HG03520 (cell line): Measurements from ENCODE around the gene COQ10B.
"Not testable (repeated sequence)": the region's sequence is repeated elsewhere in the genome, so short reads cannot be mapped to it uniquely, and the experiment has no call there.

ENCODE experiments used
- ATAC-seq: cut with Tn5 transposase; IDR thresholded peaks from one replicate; pipeline ENCODE4 v1.9.1; 2021; ENCODE audit warnings: mild to moderate bottlenecking, moderate library complexity; ENCODE audit not compliant: unreplicated experiment

The COQ10B gene

DNA sequence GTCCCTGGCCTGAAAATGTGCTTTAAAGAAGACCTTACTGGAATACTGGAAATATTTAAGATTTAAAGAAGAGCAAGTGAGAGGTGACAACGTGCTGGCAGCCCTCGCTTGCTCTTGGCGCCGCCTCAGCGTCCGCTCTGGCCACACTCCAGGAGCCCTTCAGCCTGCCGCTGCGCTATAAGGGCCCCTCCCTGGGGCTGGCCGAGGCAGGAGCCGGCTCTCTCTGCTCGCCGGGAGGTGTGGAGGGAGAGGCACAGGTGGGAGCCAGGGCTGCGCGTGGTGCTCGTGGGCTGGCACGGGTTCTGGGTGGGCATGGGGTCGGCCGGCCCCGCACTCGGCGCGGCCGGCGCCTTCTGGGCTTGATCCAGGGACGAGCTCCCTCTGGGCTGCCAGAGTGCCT lies 2.9 kb upstream of the COQ10B start:
- no peak for ATAC-seq

DNA sequence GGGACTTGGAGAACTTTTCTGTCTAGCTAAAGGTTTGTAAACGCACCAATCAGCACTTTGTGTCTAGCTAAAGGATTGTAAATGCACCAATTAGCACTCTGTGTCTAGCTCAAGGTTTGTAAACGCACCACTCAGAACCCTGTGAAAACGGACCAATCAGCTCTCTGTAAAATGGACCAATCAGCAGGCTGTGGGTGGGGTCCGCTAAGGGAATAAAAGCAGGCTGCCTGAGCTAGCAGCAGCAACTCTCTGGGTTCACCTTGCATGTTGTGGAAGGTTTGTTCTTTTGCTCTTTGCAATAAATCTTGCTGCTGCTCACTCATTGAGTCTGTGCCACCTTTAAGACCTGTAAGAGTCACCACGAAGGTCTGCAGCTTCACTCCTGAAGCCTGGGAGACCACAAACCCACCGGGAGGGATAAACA lies 2.4 kb upstream of the COQ10B start:
- not testable (repeated sequence) for ATAC-seq

DNA sequence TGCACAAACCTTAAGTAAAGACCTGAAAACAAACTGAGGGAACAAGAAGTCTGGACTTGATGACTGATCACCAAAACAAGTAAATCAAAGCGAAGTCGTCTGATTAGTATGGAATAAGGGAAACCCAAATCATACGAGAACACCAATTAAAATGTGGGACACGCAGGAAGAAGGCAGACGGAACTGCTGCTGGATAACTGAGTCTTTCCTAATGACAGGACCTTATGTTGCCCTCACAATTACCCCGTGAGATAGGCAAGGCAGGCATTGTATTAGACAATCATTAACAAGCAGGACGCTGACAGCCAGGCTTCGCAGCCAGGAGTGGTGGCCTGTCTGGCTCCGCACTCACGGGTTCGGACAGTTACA lies 614 bp upstream of the COQ10B start:
- no peak for ATAC-seq

DNA sequence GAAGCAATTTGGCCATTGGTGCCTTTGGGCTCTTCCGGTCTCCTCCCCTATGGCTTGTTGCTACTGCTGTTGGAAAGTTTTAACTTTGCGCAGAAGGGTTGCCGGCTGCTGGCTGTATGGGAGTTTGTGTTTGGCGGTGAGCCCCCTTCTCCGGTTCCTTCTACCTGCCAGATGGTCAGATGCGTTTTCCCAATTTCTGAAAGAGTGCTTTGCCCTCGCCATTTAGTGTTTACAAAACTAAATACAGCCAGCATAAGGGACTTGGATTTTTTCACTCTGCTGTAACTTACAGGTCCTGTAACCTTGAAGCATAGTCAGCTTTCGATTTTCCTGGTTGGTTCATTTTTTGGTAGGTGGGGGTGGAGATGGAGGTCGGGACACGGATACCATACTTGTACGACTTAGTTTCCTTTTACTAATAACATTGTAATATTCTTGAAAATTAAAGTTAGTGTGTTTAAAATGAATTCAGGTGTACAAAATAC lies 604 bp downstream of the COQ10B start:
- peak; percentile 18 for ATAC-seq

- ATAC-seq, result no peak
Measured at GRCh38 chr2:197454923-197455322, 1.6 kb downstream of the COQ10B start.

GRCh38 chr2:197455428-197455827 lies 2.1 kb downstream of the COQ10B start:
- no peak for ATAC-seq

GRCh38 chr2:197460649-197461048 lies 7.3 kb downstream of the COQ10B start:
- no peak for ATAC-seq

GRCh38 chr2:197461057-197461456 lies 7.7 kb downstream of the COQ10B start:
- ATAC-seq, result no peak

DNA sequence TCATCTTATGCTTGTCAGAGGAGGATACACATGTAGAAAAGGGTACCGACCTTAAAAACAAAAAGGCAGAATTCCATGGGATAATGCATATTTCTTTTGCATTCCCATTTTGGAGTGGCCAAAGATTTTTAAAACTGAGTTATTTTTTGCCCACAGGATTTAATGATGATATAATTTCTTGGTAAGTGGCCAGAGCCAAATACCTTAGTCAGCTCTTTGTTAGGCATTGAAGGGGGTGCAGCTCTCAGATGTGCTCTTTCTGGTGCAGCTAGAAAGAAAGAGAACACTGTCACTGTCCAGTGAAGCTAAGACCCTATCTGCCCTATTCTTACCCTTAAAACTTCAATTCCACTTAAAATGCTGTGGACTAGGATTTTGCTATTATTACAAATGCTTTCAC lies 10.8 kb downstream of the COQ10B start:
- ATAC-seq, result no peak

DNA sequence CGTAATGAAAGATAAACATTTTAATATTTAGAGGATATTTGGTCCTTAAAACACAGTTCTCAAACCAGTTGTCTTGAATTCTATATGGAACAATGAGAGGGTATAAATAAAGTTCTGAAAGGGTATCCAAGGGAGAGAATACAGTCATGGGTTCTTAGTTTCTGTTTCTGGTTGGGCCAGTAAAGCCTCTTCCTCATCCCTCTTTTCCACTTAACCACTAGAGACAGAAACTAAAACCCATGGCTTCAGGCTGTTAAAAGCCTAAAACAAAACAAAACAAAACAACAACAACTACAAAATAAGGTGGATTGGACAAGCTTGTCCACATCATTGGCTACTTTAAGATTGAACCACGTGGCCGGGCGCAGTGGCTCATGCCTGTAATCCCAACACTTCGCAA lies 18.8 kb downstream of the COQ10B start:
- ATAC-seq, result no peak

DNA sequence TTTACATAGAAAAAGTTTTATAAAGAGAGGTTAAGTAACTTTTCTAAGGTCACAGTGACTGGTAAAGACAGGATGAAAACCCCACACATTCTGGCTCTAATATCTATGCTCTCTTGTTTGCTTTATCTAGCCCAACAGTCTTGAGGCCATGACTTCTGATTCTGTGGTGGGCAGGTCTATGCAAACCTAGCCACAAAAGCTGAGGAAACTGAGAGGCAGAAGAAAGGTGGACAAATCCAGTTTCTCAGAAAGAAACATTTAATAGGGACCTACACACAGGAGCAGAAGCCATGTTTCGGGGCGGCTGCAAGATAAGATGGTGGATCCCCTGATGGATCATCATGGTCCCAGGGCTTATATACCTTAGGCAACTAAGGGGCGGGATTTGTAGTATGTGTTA lies 24.4 kb downstream of the COQ10B start:
- ATAC-seq, result no peak

DNA sequence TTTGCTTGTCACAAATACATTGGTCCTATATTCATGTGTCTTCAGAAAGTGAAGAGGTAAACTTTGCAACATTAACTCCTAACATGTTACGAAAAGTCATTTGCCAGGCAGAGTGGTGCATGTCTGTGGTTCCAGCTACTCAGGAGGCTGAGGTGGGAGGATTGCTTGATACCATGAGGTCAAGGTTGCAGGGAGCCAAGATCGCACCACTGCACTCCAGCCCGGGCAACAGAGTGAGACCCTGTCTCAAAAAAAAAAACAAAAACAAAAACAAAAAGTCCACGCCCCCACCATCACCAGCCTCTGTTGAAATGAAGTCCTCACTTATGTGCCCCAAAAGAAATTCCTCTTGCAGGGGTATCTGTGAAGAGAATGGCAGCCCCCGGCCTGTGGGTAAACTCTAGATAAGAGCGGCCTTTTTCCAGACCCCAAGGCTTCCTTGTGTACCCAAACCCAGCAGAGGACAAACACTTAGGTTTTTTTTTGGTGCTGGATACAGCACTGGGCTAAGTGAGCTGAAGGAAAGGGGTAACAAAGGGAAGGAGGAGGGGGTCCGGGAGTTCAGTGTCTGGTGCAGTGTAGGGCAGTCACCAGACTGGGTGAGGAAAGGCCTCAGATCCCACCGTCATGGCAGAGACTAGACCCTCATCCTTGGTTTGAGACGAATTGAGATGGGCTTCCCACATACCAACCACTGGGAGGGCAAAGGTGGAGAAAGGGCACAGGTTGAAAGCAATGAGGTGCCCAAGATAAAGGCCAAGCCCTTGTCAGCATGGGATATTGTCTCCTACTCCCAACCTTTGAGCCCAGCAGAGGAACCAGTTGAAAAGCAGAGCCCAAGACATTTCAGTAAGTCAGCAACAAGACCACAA lies 27.0 kb downstream of the COQ10B start:
- ATAC-seq, result no peak

DNA sequence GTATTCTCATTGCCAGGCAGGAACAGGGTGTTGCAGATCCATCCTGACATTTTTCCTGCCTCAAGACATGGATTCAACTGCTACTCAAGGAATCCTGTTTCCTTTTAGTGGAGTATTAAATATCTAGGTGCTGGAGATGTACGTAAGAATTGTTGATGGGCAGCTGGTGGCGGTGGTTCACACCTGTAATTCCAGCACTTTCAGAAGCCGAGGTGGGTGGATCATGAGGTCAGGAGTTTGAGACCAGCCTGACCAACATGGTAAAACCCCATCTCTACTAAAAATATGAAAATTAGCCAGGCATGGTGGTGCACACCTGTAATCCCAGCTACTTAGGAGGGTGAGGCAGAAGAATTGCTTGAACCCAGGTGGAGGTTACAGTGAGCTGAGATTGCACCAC lies 30.9 kb downstream of the COQ10B start:
- ATAC-seq, result not testable (repeated sequence)

DNA sequence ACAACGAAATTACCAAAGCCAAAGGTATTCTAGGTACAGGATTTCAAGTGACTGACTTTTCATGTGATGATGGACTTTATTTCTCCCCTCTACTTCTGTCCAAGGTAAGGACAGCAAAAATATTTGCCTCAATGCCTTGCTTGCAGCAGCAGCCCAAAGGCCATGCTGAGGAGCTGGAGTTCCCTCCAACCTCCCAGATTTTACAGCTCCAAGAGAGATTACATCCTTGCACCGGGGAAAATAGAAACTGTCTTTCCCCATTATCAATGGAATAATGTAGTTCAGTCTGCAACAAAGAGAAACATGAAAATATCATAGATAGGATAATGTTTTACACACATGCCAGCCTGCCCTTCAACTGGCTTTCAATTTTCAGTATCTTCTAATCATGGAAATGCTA lies 32.8 kb downstream of the COQ10B start:
- ATAC-seq, result no peak

GRCh38 chr2:197487385-197487784 lies 34.0 kb downstream of the COQ10B start:
- ATAC-seq, result no peak

- no peak for ATAC-seq
Measured at GRCh38 chr2:197495433-197496134, 42.2 kb downstream of the COQ10B start.

DNA sequence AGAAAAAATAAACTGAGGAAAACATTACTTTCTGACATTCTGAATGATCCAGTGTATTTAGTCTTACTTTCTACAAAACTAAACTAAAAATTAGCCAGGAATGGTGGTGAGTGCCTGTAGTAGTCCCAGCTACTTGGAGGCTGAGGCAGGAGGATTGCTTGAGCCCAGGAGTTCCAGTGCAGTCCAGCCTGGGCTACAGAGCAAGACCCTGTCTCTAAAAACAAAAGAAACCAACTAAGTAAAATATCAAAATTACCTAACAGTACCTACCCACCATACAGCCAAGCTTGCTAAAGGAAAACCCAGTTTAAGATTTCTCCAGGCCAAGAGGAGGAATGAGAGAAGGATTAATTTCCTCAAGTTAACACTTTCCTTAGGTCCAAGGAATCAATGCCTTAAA lies 43.3 kb downstream of the COQ10B start:
- no peak for ATAC-seq

DNA sequence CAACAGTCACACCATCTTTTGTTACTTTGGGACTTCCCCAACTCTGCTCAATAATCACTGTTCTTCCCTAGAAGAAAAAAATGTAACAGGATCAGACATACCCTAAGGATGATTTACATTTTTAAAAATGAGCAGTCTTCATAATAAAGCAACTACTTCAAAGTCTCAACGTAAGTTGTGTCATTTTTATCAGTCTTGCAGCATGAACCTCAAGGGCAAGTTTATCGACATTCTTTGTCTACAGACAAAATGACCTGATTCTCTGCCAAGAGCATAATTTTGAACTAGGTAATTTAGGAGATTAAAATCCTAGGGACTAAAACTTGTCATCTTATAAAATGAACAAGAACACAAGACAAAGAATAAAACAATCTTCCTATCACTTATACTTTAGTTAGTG lies 44.0 kb downstream of the COQ10B start:
- ATAC-seq, result no peak

- no peak for ATAC-seq
Measured at GRCh38 chr2:197498235-197498936, 45.0 kb downstream of the COQ10B start.

- peak; percentile 27 for ATAC-seq
Measured at GRCh38 chr2:197498937-197499593, 45.7 kb downstream of the COQ10B start.
